ENCODE results near the gene EXPH5. TPM values are rescaled to one million over a fixed set of nuclear protein-coding genes. Genes with fewer than 3 reads are reported as not detected.

Gene EXPH5
- total RNA-seq, 1 donor from 2014 or later, result 0.59 TPM

DNA sequence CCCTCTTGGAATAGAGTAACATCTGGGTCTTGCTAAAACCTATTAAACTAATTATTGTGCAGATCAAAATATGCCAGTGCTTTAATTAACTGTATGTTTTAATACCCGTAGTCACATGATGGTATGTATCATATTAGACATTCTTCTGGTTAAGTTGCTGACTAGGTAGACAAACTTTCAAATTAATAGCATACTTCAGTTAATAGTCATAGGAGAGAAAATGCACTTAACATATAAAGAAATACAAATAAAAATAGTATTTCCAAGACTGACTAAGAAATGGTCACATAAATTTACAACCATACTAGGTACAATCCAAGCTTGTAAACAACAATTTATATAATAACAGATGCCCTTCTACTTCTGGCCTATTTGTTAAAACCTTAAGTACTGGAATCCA, 7.6 kb upstream of the EXPH5 start:
- Mint-ChIP-seq H3K27me3 (ENCODE audit: unreplicated experiment) (no peaks in the 10 kb centered on the region), H3K27ac (ENCODE audit: unreplicated experiment) (no peak overlapping the region), H3K4me1 (ENCODE audit: unreplicated experiment) (peaks cover 5% of the 10 kb centered on the region), H3K4me3 (ENCODE audit: unreplicated experiment) (no peak overlapping the region), H3K9me3 (ENCODE audit: unreplicated experiment) (no peaks in the 10 kb centered on the region), H3K36me3 (ENCODE audit: unreplicated experiment) (no peaks in the 10 kb centered on the region)
- TF ChIP-seq, protein P1, sequence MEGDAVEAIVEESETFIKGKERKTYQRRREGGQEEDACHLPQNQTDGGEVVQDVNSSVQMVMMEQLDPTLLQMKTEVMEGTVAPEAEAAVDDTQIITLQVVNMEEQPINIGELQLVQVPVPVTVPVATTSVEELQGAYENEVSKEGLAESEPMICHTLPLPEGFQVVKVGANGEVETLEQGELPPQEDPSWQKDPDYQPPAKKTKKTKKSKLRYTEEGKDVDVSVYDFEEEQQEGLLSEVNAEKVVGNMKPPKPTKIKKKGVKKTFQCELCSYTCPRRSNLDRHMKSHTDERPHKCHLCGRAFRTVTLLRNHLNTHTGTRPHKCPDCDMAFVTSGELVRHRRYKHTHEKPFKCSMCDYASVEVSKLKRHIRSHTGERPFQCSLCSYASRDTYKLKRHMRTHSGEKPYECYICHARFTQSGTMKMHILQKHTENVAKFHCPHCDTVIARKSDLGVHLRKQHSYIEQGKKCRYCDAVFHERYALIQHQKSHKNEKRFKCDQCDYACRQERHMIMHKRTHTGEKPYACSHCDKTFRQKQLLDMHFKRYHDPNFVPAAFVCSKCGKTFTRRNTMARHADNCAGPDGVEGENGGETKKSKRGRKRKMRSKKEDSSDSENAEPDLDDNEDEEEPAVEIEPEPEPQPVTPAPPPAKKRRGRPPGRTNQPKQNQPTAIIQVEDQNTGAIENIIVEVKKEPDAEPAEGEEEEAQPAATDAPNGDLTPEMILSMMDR (IDR thresholded peaks at IDR 0.05), result no peak
- DNase-seq (ENCODE audit: extremely low spot score, unreplicated experiment), result no peak

DNA sequence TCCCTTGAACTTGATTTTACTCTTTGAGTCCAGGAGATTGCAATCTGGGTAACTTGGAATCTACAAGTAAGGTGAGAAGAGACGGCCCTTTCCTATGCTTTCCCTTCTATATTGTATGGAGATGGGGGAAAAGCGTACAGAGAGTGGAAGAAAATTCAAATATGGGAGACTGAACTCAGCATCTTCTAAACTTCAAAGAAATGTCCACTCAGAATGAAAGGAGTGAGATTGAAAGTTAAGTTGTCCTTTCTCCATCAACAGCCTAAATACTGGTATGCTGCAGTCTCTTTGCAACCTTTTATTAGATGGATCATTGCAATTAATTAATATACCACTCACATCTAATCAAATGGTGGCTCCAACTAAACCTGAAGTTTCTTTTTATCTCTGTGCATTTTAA, 6.4 kb upstream of the EXPH5 start:
- DNase-seq (ENCODE audit: extremely low spot score, unreplicated experiment), result no peak
- Mint-ChIP-seq H3K4me1 (ENCODE audit: unreplicated experiment) (peaks cover 5% of the 10 kb centered on the region), H3K27me3 (ENCODE audit: unreplicated experiment) (peaks cover 5% of the 10 kb centered on the region), H3K9me3 (ENCODE audit: unreplicated experiment) (no peaks in the 10 kb centered on the region), H3K27ac (ENCODE audit: unreplicated experiment) (no peak overlapping the region), H3K36me3 (ENCODE audit: unreplicated experiment) (no peaks in the 10 kb centered on the region), H3K4me3 (ENCODE audit: unreplicated experiment) (no peak overlapping the region)
- TF ChIP-seq, protein P1 (IDR thresholded peaks at IDR 0.05), result no peak

DNA sequence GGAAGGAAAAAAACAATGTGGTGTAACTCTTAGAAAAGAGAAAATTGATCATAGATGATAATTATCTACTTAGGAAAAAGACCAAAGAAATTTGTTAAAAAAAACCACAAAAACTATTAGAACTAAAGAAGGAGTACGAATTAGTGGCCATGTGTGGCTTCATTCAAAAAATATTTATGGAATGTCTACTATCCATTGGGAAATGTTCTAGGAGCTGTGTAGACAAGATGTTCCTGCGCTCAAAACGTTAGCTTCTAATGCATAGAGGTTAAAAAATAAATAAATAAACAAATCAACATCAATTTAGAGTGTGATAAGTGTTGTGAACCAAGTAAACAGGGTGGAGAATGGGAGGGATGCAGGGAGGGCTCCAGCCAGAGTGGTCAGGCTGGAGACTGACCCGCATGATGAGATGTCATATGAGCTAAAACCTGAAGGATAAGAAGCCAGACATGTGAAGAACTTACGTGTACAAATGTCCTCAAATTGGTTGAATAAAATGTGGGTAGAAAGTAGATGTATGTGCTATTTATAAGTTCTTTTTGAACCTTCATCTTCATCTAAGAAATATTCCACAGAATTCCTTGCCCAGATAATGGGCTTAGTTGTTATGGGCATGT, 4.3 kb upstream of the EXPH5 start:
- DNase-seq (ENCODE audit: extremely low spot score, unreplicated experiment), result no peak
- H3K4me1 Mint-ChIP-seq (ENCODE audit: unreplicated experiment), result peaks cover 11% of the 10 kb centered on the region
- H3K4me3 Mint-ChIP-seq (ENCODE audit: unreplicated experiment), result no peak overlapping the region
- no peak overlapping the region for H3K27ac Mint-ChIP-seq (ENCODE audit: unreplicated experiment)
- H3K36me3 Mint-ChIP-seq (ENCODE audit: unreplicated experiment), result no peaks in the 10 kb centered on the region
- peaks cover 13% of the 10 kb centered on the region for H3K27me3 Mint-ChIP-seq (ENCODE audit: unreplicated experiment)
- no peaks in the 10 kb centered on the region for H3K9me3 Mint-ChIP-seq (ENCODE audit: unreplicated experiment)
- TF ChIP-seq, protein P1 (IDR thresholded peaks at IDR 0.05), result no peak

DNA sequence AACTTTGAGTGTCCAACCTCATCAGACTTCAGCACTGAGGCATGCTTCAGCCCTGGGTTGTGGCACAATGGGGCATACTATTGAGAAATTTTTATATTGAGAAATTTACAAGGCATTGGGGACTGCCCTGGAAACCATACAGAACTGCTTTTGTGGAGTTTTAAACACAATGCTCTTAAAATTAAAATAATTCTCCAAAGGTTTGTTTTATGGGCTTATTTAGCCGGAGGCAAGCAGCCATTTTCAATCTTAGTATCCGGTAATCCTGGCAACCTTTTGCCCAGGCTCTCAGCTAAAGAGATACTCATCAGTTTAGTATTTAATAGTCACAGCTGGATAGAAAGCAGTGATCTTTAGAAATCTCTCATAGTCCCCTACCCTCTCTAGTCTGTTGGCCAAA, 3.1 kb upstream of the EXPH5 start:
- Mint-ChIP-seq H3K36me3 (ENCODE audit: unreplicated experiment) (no peaks in the 10 kb centered on the region), H3K9me3 (ENCODE audit: unreplicated experiment) (no peaks in the 10 kb centered on the region), H3K27me3 (ENCODE audit: unreplicated experiment) (peaks cover 17% of the 10 kb centered on the region), H3K4me1 (ENCODE audit: unreplicated experiment) (peaks cover 14% of the 10 kb centered on the region), H3K4me3 (ENCODE audit: unreplicated experiment) (no peak overlapping the region), H3K27ac (ENCODE audit: unreplicated experiment) (no peak overlapping the region)
- no peak for DNase-seq (ENCODE audit: extremely low spot score, unreplicated experiment)
- TF ChIP-seq, protein P1 (IDR thresholded peaks at IDR 0.05), result no peak

DNA sequence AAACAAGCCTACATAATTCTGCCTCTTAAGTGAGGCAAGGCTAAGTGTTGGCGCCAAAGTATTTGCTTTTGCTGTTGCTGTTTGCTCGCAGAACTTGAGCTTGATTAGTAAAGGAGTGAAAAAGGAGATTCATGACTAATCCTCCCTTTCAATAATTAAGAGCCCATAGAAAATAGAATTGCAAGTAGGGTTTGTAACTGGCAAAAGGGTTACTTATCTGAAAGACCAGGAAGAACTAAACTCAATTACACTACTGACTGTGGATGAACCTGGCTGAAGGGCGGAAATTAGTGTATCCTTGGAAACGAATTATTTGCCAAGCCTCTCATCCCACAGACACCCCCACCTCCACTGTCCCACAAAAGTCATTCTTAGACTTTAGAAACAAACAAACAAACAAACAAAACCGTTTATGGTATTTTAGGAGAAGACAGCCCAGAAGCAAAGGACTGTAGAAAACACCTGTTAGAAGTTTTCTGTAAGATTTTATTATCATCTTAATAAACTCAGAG, 411 bp upstream of the EXPH5 start:
- DNase-seq (ENCODE audit: extremely low spot score, unreplicated experiment), result no peak
- no peaks in the 10 kb centered on the region for H3K9me3 Mint-ChIP-seq (ENCODE audit: unreplicated experiment)
- peaks cover 14% of the 10 kb centered on the region for H3K4me1 Mint-ChIP-seq (ENCODE audit: unreplicated experiment)
- no peak overlapping the region for H3K27ac Mint-ChIP-seq (ENCODE audit: unreplicated experiment)
- TF ChIP-seq, protein P1 (IDR thresholded peaks at IDR 0.05), result no peak
- no peaks in the 10 kb centered on the region for H3K36me3 Mint-ChIP-seq (ENCODE audit: unreplicated experiment)
- H3K27me3 Mint-ChIP-seq (ENCODE audit: unreplicated experiment), result peaks cover 17% of the 10 kb centered on the region
- peak overlapping the region; percentile 95 for H3K4me3 Mint-ChIP-seq (ENCODE audit: unreplicated experiment)

Measured in osteocyte (in vitro differentiated cells).